OCI-LY3 (cell line): Measurements from ENCODE around the gene RAB12.

ENCODE experiments used
- EZH2phosphoT487 ChIP-seq: fragments of 200-600 bp; shearing (Covaris generic); IDR thresholded peaks from 2 replicates; pipeline ENCODE4 v1.6.1; 2018; ENCODE audit warnings: antibody characterized with exemption, mixed run types, low read depth
- TF ChIP-seq, protein P1 (sequence below): fragments of 200-600, 300-600 bp; sonication (generic); IDR thresholded peaks from 2 replicates; pipeline ENCODE4 v1.5.1; 2014; ENCODE audit warnings: antibody characterized with exemption, low read length, low read depth

DNA sequence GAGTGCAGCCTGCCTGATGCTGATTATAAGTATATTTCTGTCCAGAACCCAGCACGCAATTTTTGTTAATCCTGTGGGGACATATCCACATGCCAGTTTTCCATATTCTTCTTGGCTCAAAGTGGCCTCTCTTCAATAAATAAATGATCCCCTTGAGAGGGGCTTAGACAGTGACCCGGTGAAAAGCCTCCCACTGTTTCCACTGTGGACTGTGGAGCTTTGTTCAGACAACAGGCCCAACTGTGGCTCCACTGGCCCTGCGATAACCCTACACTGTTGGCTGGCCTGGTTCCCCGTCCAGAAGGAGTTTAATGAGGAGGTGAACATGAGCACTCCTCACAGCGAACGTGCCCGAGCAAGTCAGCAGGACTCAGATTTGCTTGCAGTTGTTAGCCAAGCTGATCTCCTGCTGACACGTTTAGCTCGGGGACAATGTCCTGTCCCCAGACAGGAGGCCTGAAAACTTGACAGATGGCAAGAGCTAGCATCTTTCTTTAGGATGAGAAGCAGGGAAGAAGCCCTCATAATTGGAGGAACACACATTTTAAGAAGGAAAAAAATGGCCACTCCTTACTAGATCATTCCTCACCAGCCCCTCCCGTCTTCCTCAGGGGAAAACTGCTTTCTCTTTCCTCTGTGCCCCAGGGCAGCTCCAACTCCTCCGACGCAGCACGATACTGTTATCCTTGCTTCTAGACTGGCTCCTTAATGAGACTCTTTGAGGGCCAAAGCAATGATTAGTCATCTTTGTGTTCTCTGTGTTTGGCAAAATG lies 76.1 kb downstream of the RAB12 start:
- TF ChIP-seq, protein P1, sequence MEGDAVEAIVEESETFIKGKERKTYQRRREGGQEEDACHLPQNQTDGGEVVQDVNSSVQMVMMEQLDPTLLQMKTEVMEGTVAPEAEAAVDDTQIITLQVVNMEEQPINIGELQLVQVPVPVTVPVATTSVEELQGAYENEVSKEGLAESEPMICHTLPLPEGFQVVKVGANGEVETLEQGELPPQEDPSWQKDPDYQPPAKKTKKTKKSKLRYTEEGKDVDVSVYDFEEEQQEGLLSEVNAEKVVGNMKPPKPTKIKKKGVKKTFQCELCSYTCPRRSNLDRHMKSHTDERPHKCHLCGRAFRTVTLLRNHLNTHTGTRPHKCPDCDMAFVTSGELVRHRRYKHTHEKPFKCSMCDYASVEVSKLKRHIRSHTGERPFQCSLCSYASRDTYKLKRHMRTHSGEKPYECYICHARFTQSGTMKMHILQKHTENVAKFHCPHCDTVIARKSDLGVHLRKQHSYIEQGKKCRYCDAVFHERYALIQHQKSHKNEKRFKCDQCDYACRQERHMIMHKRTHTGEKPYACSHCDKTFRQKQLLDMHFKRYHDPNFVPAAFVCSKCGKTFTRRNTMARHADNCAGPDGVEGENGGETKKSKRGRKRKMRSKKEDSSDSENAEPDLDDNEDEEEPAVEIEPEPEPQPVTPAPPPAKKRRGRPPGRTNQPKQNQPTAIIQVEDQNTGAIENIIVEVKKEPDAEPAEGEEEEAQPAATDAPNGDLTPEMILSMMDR, result no peak
- TF ChIP-seq EZH2phosphoT487, result no peak
